Fibroblast of skin of abdomen (primary cell): ENCODE data around the gene TACC2.
"Not testable (repeated sequence)": the region's sequence is repeated elsewhere in the genome, so short reads cannot be mapped to it uniquely, and the experiment has no call there.

ENCODE experiments used
- DNase-seq: peaks from one replicate; pipeline ENCODE4 v3.0.0-alpha.2; 2013

The TACC2 gene

DNA sequence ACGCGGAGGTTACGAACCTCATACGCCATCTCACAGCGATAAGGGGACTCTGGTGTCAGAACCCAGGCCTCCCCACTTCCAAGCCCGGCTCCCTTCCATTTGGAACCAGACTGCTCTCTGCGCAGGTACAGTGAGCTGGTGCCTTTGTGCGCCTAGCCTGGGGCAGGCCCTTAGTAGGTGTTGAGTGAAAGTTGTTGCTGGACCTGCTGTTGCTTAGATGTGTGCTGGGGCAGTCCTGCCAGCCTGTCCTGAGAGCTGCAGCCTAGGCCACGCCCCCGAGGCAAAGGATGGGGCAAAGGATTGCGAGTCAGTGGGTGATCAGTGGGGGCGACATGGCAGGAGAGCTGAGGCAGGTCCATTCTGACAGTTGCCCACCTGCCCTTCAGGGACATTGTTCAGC, 209.7 kb downstream of the TACC2 start:
- DNase-seq: no peak

DNA sequence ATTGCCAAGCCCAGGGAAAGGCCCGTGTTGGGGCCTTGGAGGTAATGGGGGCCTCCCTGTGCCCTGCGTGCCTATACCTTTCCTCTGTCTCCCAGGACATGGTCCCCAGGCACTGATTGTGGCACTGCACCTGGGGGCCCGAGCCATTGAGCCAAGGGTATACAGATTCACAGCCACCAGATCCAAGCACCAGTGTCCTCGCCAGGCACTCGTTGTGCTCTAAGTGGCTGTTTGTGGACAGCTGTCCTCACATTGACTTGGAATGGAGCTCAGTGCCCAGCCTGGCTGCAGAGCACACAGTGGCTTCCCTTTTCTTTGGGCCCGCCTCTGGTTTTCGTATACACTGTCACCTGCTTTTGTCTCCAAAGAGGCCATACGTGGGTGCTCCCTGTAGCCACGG, 210.1 kb downstream of the TACC2 start:
- no peak for DNase-seq

DNA sequence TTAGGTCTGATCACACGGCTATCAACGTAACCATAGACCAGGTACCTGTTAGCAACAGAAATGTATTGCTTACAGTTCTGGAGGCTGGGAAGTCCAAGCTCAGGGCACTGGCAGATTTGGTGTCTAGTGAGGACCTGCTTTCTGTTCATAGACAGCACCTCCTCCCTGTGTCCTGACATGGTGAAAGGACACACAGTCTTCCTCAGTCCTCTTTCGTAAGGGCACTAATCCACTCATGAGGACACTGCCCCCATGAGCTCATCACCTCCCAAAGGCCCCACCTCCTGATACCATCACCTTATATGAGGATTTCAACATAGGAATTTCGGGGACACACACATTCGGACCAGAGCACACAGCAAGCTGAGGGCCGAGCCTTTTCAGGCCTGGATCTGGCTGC, 210.7 kb downstream of the TACC2 start:
- no peak for DNase-seq

DNA sequence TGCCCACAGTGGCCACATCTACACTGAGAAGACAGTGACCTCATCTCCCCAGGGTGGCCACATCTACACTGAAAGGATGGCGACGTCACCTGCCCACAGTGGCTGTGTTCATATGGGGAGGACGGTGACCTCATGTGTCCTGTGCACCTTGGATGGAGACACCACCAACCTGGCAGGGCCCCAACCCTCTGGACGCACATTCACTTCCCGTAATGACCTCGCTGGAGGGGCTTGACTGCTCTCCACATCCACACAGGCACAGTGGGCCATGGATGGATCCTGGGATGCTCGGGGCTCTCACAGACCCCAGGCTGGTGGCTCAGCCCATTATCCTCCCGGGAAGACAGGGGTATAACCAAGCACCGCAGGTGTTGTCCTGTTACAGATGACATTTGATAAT, 212.4 kb downstream of the TACC2 start:
- DNase-seq: no peak

DNA sequence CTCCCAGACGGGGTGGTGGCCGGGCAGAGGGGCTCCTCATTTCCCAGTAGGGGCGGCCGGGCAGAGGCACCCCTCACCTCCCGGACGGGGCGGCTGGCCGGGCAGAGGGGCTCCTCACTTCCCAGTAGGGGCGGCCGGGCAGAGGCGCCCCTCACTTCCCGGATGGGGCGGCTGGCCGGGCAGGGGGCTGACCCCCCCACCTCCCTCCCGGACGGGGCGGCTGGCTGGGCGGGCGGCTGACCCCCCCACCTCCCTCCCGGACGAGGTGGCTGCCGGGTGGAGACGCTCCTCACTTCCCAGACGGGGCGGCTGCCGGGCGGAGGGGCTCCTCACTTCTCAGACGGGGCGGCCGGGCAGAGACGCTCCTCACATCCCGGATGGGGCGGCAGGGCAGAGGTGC, 214.2 kb downstream of the TACC2 start:
- DNase-seq: not testable (repeated sequence)

DNA sequence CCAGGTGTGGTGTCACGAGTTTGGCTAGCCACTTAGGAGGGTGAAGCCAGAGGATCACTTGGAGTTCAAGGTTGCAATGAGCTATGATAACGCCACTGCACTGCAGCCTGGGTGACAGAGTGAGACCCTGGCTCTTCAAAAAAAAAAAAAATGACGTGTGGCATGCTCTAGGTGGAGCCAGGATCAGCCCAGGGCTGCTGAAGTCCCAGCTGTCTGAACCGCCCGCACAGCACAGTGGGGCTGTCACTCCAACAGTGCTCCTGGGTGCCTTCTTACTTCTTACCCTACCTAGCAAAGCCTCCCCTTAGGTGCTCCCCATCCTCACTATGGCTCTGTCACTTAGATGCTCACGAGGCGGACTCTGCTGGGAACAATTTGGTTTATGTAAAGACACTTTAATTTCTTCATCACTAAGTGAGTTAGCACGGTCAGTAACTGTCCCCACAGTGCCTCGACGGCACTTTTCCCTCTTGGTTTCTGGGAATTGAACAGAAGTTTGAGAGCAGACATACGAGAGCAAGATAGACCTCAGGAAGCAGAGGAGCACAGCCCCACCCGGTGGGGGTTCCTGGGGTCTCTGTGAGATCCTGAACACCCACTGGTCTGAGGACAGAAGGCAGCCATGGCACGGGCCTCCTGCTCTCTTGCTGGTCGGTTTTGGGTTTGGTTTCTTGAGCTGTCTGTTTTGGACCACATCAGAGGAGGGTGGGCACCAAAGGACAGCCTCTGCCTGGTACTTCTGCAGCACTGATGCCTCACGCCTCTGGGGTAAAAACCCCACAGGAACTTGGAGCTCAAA, 215.9 kb downstream of the TACC2 start:
- DNase-seq: no peak

DNA sequence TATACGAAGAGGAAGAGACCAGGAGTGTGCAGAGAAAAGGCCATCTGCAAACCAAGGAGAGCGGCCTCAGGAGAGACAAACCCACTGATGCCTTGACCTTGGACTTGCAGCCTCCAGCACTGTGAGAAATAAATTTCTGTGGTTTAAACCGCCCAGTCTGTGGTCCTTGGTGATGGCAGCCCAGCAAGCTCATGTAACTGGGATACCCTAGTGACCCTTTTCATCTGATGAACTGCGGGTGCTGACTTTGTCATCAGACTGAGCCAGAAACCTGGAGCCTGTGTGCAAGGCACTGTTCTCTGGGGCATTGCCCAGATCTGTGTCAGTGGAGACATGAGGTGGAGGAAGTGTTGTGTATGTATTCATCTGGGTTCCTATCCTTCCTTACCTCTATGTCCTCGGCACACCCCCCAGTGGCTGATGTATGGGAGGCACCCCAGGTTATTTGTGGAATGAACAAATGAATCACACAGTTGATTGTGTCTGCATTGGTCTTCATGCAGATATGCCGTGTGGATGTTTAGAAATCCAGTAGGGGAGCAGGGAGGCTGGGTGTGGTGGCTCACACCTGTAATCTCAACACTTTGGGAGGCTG, 217.6 kb downstream of the TACC2 start:
- no peak for DNase-seq

DNA sequence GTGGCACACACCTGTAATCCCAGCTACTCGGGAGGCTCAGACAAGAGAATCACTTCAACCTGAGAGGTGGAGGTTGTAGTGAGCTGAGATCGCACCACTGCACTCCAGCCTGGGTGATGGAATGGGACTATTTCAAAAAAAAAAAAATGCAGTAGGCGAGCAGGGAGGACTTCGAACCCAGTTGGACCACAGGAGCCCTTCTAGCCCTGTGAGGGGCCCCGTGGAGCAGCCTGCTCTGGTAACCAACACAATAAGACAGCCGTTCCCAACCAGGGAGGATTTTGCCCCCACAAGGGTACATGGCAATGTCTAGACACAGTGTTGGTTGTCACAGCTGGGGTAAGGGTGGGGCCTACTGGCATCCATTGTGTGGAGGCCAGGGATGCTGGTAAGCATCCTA, 218.2 kb downstream of the TACC2 start:
- no peak for DNase-seq

DNA sequence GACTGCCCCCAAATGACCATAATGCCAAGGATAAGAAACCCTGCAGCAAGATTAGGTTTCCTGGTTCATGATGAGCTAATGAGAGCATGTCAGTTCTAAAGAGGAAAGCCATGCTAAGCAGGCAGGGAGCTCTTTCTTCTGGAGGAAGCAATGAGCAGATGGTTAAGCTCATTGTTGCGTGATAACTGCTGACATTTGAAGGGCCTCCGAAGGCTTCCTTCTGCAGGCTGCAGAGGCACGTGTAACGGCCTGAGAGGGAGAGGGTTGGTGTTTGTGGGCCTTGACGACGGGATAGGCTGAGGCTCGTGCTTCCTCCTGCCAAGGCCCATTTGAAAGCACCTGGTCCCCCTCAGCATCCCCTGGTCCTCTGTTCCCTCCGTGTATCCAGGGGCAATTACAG, 218.6 kb downstream of the TACC2 start:
- DNase-seq: no peak

DNA sequence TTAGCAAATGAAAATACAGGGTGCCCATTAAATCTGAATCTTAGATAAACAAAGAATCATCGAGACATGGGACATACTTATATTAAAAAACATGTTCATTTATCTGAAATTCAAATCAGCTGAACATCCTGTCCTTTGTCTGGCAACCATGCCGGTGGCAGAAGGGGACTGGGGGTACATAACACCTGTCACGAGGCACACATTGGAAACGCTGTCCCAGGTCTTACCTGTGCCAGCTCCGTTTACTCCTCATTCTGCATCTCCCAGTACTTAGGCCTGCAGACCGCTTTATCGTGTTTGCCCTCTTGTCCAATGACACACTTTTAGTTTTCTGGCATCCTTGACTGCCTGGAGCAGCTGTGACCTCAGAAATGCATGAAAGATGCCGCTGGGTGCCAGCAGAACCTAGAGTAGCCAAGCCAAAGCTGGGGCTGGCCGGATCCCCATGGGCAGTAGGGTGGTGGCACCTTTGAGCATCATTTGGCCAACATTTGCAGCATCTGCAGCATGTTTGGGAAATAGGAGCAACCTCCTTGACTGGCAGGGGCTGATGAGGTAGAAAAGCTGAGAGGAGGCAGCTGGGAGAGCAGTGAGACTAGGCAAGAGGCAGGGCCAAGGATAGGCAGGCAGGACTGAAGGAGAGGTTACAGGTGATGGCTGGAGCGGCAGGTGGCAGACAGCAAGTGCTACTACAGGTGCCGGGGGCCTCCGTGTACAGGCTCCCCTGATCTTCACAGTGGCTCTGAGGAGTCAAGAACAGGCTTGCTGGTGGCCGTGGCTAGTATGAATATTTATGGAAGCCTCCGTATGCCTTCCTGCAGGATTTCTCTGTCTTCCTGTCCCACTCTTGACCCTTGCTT, 219.8 kb downstream of the TACC2 start:
- DNase-seq: no peak

DNA sequence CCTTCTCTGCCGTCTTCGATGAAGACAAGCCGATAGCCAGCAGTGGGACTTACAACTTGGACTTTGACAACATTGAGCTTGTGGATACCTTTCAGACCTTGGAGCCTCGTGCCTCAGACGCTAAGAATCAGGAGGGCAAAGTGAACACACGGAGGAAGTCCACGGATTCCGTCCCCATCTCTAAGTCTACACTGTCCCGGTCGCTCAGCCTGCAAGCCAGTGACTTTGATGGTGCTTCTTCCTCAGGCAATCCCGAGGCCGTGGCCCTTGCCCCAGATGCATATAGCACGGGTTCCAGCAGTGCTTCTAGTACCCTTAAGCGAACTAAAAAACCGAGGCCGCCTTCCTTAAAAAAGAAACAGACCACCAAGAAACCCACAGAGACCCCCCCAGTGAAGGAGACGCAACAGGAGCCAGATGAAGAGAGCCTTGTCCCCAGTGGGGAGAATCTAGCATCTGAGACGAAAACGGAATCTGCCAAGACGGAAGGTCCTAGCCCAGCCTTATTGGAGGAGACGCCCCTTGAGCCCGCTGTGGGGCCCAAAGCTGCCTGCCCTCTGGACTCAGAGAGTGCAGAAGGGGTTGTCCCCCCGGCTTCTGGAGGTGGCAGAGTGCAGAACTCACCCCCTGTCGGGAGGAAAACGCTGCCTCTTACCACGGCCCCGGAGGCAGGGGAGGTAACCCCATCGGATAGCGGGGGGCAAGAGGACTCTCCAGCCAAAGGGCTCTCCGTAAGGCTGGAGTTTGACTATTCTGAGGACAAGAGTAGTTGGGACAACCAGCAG, 221.7 kb downstream of the TACC2 start:
- no peak for DNase-seq

DNA sequence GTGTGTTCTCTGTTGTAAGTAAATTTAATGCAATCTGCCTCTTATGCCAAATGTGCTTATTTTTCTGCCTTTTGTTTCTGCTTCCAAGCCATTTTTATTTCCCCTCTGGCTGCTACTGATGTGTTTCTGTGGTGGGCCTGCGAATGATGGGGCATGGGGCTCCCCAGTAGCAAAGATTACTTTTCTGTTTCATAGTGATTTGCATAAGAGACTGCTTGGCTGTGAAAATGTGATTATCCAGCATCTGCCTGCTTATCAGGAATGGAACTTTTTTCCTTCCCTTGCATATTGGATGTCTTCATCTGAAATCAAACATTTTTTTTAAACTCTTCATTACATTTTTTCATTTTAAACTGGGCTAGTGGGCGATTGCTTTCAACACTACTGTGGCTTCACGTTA, 224.4 kb downstream of the TACC2 start:
- DNase-seq: no peak

DNA sequence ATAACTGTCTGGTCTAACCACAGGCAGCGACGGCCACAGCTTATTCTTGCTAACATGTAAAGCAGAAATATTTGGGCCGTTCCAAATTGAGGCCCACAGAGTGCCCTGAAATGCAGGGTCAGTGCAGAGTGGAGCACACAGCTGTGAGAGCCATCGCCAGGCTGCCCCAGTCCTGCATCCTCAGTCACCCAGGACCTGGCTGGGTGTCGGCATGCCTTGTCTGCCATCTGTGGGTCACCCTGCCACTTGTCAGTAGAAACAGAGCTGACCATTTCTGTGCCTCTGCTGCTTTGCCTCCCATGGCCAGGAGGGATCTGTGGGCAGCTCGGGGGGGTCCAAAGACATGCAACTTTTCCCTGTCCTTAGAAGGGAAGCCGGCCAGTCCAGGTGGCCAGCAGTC, 224.8 kb downstream of the TACC2 start:
- DNase-seq: no peak

DNA sequence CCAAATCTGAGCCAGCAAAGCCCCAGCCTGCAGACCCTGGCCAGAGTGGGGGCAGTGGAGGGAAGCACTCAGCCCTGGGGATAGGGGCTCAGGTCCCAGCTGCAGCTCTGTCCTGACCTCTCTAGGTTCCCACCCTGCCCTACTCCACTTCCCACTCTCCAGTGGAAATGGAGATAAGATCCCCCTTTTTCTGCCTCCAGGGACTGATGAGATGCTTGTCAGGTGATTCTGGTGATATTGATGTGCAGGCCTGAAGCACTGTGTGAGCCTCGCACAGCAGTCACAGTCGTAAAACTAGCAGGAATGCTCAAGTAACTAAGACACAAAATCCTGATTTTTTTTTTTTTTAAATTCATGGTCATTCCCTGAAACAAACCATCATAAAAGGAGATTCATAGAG, 227.1 kb downstream of the TACC2 start:
- no peak for DNase-seq

DNA sequence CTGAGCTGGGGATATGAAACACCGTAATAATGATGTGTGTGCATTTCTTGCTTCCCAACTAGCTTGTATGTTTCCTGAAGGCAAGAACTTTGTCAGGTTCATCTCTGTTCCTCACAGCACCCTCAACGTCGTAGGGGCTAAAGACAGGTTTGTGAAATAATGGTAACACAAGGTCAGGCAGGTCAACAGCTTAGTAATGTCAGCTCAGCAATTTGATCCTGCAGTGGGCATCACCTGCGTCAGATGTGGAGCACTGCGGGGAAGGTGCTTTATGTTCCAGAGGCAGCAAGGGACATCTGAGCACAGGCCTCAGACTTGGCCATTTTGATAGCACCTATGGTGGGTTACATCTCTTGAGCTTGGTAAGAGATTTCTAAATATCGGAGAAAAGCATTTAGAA, 230.4 kb downstream of the TACC2 start:
- no peak for DNase-seq

DNA sequence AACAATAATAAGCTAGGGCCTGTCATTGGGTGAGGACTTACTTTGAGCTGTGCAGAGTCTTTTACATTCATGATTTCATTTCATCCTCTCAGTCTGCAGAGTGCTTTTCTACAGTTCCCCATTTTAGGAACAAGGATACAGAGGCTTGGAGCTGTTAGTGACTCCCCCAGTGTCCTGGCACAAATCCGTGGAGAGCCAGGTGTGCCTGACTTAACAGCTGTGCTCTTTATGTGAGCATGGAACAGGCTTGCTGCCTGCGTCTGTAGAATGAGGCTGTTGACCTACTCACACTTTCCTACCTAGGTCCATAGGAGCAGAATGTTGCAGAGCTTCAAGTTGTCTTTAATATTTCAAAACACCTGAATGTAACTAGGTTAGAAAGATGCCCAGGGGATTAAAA, 231.8 kb downstream of the TACC2 start:
- no peak for DNase-seq

DNA sequence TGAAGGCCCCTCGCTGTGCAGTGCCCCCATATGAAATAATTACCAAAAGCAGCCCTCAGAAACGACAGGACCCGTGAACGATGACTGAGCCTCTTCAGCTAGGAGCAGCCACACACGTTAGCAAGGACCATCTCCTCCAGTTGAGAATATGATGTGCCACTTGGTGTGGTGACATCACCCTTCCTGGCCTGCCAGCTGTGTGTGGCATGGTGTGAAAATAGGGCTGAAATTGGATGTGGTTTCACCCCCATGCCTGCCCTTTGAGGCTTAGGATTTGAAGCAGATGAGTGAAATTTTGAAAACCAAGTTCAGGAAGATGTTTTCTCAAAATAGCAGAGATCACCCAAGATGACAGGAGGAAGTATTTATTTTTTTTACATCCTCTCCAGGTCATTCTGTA, 233.0 kb downstream of the TACC2 start:
- no peak for DNase-seq

DNA sequence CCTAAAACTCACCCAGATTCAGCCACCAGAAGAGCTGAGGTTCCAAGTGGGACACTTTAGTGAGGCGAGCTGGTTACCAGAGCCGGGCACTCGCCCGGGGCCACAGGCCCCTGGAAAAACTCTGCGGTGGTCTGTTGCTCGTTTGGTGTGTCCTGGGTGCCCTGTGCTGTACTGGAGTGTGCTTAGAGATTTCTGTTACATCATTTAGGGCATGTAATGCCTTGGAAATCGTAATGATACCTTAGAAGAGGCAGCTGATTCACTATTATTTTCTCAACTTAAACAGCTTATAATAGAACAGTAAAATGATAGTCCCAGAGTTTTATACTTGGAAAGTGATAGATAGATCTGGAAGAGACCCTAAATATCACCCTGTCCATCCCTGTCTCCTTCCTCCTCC, 233.7 kb downstream of the TACC2 start:
- no peak for DNase-seq

DNA sequence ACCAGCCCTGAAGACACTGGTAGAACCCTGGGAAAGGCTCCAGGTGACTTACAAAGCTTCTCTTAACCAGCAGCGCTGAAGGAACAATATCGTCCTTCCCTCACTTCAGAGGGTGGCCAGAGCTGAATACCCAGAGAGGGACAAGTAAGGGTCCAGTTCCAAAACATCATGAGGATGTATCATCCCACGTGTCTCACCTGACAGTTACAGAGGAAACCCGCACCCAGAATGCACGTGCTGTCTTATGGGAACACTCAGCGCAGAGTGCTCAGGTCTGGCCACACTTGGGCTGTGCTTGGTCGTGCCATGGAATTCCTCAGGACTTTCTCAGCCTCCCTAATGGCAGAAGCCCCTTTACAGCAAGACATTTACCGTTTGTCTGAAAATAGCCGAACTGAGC, 235.2 kb downstream of the TACC2 start:
- no peak for DNase-seq

DNA sequence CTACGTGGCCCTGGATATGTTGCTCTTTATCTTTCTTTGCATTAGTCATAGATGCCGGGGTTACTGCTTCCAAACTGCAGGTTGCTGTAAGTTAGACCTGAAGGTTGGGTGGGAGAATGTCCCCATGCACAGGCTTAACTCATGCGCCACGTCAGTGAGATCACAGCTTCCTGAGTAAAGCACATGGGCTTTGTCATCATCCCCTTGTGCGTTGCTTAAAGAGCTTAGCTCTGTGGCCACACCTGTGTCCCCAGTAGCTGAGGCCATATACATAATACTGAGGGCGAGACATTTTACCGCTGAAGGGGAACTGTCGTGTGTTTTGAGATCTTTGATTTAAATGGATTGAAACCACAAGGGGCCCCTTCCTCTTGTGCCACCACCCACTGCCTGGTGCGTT, 236.4 kb downstream of the TACC2 start:
- no peak for DNase-seq

DNA sequence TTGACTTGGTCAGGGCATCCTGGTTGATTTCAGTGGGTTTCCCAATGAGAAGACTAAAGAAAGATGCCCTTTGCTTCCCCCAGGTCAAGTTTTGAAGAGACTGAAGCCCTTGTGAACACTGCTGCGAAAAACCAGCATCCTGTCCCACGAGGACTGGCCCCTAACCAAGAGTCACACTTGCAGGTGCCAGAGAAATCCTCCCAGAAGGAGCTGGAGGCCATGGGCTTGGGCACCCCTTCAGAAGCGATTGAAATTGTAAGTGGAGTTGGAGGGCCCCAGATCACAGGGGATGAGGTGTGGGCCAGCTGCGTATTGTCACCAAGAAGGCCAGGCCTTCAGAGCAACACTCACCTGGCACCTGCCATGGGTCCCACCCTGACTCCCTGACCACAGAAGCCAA, 238.8 kb downstream of the TACC2 start:
- DNase-seq: no peak

DNA sequence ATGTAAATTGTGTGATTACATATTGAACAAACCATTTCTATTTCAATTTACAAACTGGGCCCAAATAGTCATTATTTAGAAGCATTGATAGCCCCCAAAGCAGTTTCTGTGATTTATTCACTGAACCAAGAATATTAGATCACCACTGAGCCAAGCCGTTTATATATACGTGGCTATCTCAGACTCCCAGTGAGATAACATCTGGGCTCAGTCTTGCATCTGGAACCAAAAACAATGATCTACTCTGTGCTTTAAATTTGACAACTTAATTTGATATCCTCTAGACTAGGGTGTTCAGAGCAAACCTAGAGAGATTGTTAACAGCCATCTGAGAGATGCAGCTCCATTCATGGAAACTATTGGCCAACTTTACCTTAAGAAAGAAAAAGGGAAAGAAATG, 240.7 kb downstream of the TACC2 start:
- DNase-seq: no peak

DNA sequence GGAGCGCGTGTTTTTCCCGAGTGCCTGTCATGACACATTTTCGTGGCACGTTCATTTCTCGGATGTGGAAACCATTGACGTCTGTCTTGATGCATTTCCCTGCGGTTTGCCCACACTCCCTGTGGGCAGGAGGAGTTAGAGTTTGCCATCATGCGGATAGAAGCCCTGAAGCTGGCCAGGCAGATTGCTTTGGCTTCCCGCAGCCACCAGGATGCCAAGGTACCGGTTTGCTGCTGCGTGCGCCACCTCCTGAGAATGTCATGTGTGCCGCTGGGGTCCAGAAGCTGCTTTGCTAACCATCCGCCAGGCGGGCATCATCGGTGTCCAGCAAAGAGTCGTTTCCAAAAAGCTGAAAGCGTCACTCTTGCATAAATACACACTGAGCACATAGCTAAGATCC, 241.3 kb downstream of the TACC2 start:
- no peak for DNase-seq
